Measurements from ENCODE around the gene PRDM16. TPM values are rescaled to one million over a fixed set of nuclear protein-coding genes. Genes with fewer than 3 reads are reported as not detected.

The PRDM16 gene
- total RNA-seq, 1 experiment from 2014 or later = 0.04 TPM

DNA sequence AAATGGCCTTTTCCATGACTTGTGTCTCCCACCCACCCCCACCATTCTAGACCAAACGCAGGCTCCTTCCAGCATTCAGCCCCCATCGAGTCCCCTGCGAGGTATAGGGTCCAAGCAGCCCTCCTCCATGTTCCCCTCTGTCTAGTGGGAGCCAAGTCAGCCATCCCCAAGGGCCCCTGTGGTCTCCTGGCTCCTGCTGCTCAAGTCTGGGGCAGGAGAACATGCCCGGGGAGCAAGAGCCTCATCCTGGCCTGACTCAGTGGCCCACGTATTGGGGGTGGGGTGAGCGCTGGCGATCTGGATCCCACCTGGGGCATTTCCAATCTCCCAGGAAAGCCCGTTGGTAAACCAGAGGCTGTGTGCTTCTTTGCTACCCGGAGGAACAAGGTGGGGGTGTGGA is 4.1 kb upstream of the PRDM16 start:
- Histone ChIP-seq H3F3A (ENCODE audit: low read length, unreplicated experiment) (no peaks in the 10 kb centered on the region), H4K20me1 (ENCODE audit: low read length) (no peaks in the 10 kb centered on the region), H2AFZ (ENCODE audit: low read length) (no peak overlapping the region), H3K9me3 (ENCODE audit: low read length) (no peaks in the 10 kb centered on the region), H3K4me2 (ENCODE audit: low read length) (no peak overlapping the region), H3K27ac (ENCODE audit: low read length) (no peak overlapping the region), H3K27me3 (ENCODE audit: low read length) (peaks cover 87% of the 10 kb centered on the region), H3K79me2 (ENCODE audit: low read length) (no peaks in the 10 kb centered on the region), H3K9ac (ENCODE audit: low read length) (no peak overlapping the region), H3K9me2 (replicated peaks; ENCODE audit: low read length) (no peaks in the 10 kb centered on the region), H3K4me1 (ENCODE audit: insufficient read depth, low read length) (peaks cover 3% of the 10 kb centered on the region; the same call in 1 of the 2 replicates), H3K36me3 (ENCODE audit: low read depth, low read length) (no peaks in the 10 kb centered on the region), H3K4me3 (ENCODE audit: low read length) (no peak overlapping the region)
- intact Hi-C loops (cut with micrococcal nuclease) = loop anchor here (5.0 kb wide), 1 partner anchor 347 kb away; no protein-coding TSS in a partner anchor
- ChIA-PET CTCF (no interaction called here), POLR2A (ENCODE audit: unreplicated experiment) (interaction anchor here (0.6 kb wide), 1 partner anchor 467 kb away, joined by 6 read pairs; no protein-coding TSS in a partner anchor)
- TF ChIP-seq EZH2 (IDR thresholded peaks at IDR 0.05; ENCODE audit: low read length, unreplicated experiment) = no peak
- TF ChIP-seq EZH2phosphoT487 (IDR thresholded peaks at IDR 0.05; ENCODE audit: borderline replicate concordance, low read length) = no peak
- TF ChIP-seq, protein P1, sequence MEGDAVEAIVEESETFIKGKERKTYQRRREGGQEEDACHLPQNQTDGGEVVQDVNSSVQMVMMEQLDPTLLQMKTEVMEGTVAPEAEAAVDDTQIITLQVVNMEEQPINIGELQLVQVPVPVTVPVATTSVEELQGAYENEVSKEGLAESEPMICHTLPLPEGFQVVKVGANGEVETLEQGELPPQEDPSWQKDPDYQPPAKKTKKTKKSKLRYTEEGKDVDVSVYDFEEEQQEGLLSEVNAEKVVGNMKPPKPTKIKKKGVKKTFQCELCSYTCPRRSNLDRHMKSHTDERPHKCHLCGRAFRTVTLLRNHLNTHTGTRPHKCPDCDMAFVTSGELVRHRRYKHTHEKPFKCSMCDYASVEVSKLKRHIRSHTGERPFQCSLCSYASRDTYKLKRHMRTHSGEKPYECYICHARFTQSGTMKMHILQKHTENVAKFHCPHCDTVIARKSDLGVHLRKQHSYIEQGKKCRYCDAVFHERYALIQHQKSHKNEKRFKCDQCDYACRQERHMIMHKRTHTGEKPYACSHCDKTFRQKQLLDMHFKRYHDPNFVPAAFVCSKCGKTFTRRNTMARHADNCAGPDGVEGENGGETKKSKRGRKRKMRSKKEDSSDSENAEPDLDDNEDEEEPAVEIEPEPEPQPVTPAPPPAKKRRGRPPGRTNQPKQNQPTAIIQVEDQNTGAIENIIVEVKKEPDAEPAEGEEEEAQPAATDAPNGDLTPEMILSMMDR (conservative IDR thresholded peaks at IDR 0.05; ENCODE audit: low read depth, low read length) = no peak
- no TSS peak for BruUV-seq (replicated peaks)
- ATAC-seq = no peak
- DNase-seq = no peak

DNA sequence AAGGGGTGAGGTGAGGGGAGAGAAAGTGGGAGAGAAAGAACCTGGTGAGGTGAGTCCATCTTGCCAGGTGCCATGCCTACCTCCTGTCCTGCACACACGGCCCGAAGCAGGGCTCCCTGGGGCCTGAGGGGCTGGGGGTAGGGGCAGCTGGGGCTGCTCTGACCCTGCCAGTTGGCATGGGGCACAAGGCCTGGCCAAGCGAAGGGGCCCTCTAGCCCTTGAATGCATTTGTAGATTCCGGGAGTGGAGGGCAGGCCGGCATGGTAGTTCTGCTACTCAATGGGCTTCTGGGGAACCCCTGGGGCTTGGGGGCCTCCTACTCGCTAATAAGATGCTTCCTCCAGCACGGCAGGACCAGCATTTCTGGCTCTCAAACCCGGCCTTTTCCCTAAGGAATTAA is 3.6 kb upstream of the PRDM16 start:
- Histone ChIP-seq H3K4me1 (ENCODE audit: insufficient read depth, low read length) (peaks cover 3% of the 10 kb centered on the region; the same call in 1 of the 2 replicates), H3K4me3 (ENCODE audit: low read length) (no peak overlapping the region), H3K79me2 (ENCODE audit: low read length) (no peaks in the 10 kb centered on the region), H3K36me3 (ENCODE audit: low read depth, low read length) (no peaks in the 10 kb centered on the region), H2AFZ (ENCODE audit: low read length) (no peak overlapping the region), H3K27ac (ENCODE audit: low read length) (no peak overlapping the region), H3K4me2 (ENCODE audit: low read length) (no peak overlapping the region), H3K9me3 (ENCODE audit: low read length) (no peaks in the 10 kb centered on the region), H3K9ac (ENCODE audit: low read length) (no peak overlapping the region), H3K27me3 (ENCODE audit: low read length) (peaks cover 84% of the 10 kb centered on the region), H3F3A (ENCODE audit: low read length, unreplicated experiment) (no peaks in the 10 kb centered on the region), H3K9me2 (replicated peaks; ENCODE audit: low read length) (no peaks in the 10 kb centered on the region), H4K20me1 (ENCODE audit: low read length) (no peaks in the 10 kb centered on the region)
- ATAC-seq (no peak), DNase-seq (no peak)
- intact Hi-C loops (cut with micrococcal nuclease) = loop anchor here (5.0 kb wide), 1 partner anchor 347 kb away; no protein-coding TSS in a partner anchor
- ChIA-PET POLR2A (ENCODE audit: unreplicated experiment) (no interaction called here), CTCF (no interaction called here)
- TF ChIP-seq EZH2phosphoT487 (IDR thresholded peaks at IDR 0.05; ENCODE audit: borderline replicate concordance, low read length) (no peak), EZH2 (IDR thresholded peaks at IDR 0.05; ENCODE audit: low read length, unreplicated experiment) (no peak)
- TF ChIP-seq, protein P1 (conservative IDR thresholded peaks at IDR 0.05; ENCODE audit: low read depth, low read length) = no peak
- BruUV-seq (replicated peaks) = no TSS peak

DNA sequence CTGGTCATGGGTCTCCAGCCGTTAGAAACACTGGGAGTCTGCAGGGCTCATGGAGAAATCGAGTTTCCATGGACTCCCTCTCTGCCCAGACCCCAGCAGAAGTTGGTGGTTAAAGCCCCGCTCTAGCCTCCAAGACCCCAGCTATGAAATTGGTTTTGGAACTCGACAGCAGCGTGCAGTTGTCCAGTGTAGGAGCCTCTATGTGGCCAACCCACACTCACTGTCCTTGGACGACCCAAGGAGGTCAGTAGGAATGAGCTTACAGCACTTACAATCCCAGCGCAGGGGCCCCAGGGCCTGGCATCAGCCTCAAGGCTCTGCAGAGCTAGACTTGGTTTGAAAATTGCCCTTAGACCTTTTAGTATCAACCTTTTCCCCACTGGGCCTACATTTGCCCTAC is 3.2 kb upstream of the PRDM16 start:
- Histone ChIP-seq H4K20me1 (ENCODE audit: low read length) (no peaks in the 10 kb centered on the region), H3K4me1 (ENCODE audit: insufficient read depth, low read length) (peaks cover 3% of the 10 kb centered on the region; the same call in 1 of the 2 replicates), H3K79me2 (ENCODE audit: low read length) (no peaks in the 10 kb centered on the region), H3K4me2 (ENCODE audit: low read length) (no peak overlapping the region), H3K9me2 (replicated peaks; ENCODE audit: low read length) (no peaks in the 10 kb centered on the region), H3F3A (ENCODE audit: low read length, unreplicated experiment) (no peaks in the 10 kb centered on the region), H3K27ac (ENCODE audit: low read length) (no peak overlapping the region), H3K4me3 (ENCODE audit: low read length) (no peak overlapping the region), H2AFZ (ENCODE audit: low read length) (no peak overlapping the region), H3K36me3 (ENCODE audit: low read depth, low read length) (no peaks in the 10 kb centered on the region), H3K27me3 (ENCODE audit: low read length) (peaks cover 87% of the 10 kb centered on the region), H3K9me3 (ENCODE audit: low read length) (no peaks in the 10 kb centered on the region), H3K9ac (ENCODE audit: low read length) (no peak overlapping the region)
- no TSS peak for BruUV-seq (replicated peaks)
- intact Hi-C loops (cut with micrococcal nuclease) = loop anchor here (5.0 kb wide), 1 partner anchor 347 kb away; no protein-coding TSS in a partner anchor
- ATAC-seq (no peak), DNase-seq (no peak)
- ChIA-PET CTCF (no interaction called here), POLR2A (ENCODE audit: unreplicated experiment) (no interaction called here)
- no peak for TF ChIP-seq EZH2phosphoT487 (IDR thresholded peaks at IDR 0.05; ENCODE audit: borderline replicate concordance, low read length)
- TF ChIP-seq, protein P1 (conservative IDR thresholded peaks at IDR 0.05; ENCODE audit: low read depth, low read length) = no peak
- no peak for TF ChIP-seq EZH2 (IDR thresholded peaks at IDR 0.05; ENCODE audit: low read length, unreplicated experiment)
